SK-N-SH treated with all-trans-retinoic acid at 6 μM for 48 hours (cell line): Measurements from ENCODE around the gene TNFRSF1B.

Experiments used
- GLIS3 ChIP-seq: fragments of 250-450 bp; sonication (Bioruptor Pico); IDR thresholded peaks from 2 replicates; pipeline ENCODE4 v1.5.0; 2020; ENCODE audit warnings: mild to moderate bottlenecking, moderate library complexity
- ISL1 ChIP-seq: fragments of 250-450 bp; sonication (Bioruptor Pico); IDR thresholded peaks from 2 replicates; pipeline ENCODE4 v2.1.2; 2022; ENCODE audit warnings: mild to moderate bottlenecking, moderate library complexity
- PATZ1 ChIP-seq: fragments of 250-450 bp; sonication (Bioruptor Pico); IDR thresholded peaks from 2 replicates; pipeline ENCODE4 v1.8.0; 2020; ENCODE audit warnings: mild to moderate bottlenecking, moderate library complexity, borderline replicate concordance
- SNAI2 ChIP-seq: fragments of 250-450 bp; sonication (Bioruptor Pico); IDR thresholded peaks from 2 replicates; pipeline ENCODE4 v1.5.0; 2020; ENCODE audit warnings: mild to moderate bottlenecking, moderate library complexity
- ZFP3 ChIP-seq: fragments of 250-450 bp; sonication (Bioruptor Pico); IDR thresholded peaks from 2 replicates; pipeline ENCODE4 v1.5.0; 2020; ENCODE audit warnings: mild to moderate bottlenecking, moderate library complexity
- ZFP30 ChIP-seq: fragments of 450-650 bp; formaldehyde crosslinking; IDR thresholded peaks from 2 replicates; pipeline ENCODE4 v1.5.0; 2022; ENCODE audit warnings: mild to moderate bottlenecking, moderate library complexity

GRCh38 chr1:12203216-12204007, 36.6 kb downstream of the TNFRSF1B start:
- no peak for TF ChIP-seq PATZ1
- no peak for TF ChIP-seq ZFP30 (CRISPR knock-in tag)
- no peak for TF ChIP-seq ISL1 (CRISPR knock-in tag)
- no peak for TF ChIP-seq SNAI2
- no peak for TF ChIP-seq ZFP3
- TF ChIP-seq GLIS3 (CRISPR knock-in tag): no peak
